ENCODE results near the gene TUBAL3. TPM values are rescaled to one million over a fixed set of nuclear protein-coding genes. Genes with fewer than 3 reads are reported as not detected.
"Not testable (repeated sequence)": the region's sequence is repeated elsewhere in the genome, so short reads cannot be mapped to it uniquely, and the experiment has no call there.

Gene TUBAL3
- total and polyA plus RNA-seq, 3 experiments from 2014 or later = not detected

- H3K27me3 ChIP-seq (ENCODE audit: insufficient read depth, low read length, poor library complexity, severe bottlenecking) = no peaks in the 10 kb centered on the region
- Mint-ChIP-seq H3K27me3 (peaks cover 6 to 36% of the 10 kb centered on the region in 2 donors), H3K27ac (no peak overlapping the region), H3K4me1 (no peaks in the 10 kb centered on the region), H3K36me3 (peaks cover 0 to 24% (median 0%) of the 10 kb centered on the region in 3 donors), H3K9me3 (peaks cover 15 to 45% (median 32%) of the 10 kb centered on the region in 5 donors), H3K4me3 (no peak overlapping the region)
- ChIA-PET POLR2A (no interaction called here), CTCF (no interaction called here)
- no peak overlapping the region for H3K4me3 ChIP-seq (ENCODE audit: low read length)
- H3K4me1 ChIP-seq (ENCODE audit: insufficient read depth, low read length) = no peaks in the 10 kb centered on the region
- DNase-seq = no peak
- no peaks in the 10 kb centered on the region for H3K9me3 ChIP-seq (ENCODE audit: low read length)
- no peak overlapping the region for H3K27ac ChIP-seq (ENCODE audit: low read depth, low read length)
- no peaks in the 10 kb centered on the region for H3K36me3 ChIP-seq (ENCODE audit: insufficient read depth, low read length)
These were observed 13.9 kb downstream of the TUBAL3 start for GRCh38 chr10:5390607-5391205.

DNA sequence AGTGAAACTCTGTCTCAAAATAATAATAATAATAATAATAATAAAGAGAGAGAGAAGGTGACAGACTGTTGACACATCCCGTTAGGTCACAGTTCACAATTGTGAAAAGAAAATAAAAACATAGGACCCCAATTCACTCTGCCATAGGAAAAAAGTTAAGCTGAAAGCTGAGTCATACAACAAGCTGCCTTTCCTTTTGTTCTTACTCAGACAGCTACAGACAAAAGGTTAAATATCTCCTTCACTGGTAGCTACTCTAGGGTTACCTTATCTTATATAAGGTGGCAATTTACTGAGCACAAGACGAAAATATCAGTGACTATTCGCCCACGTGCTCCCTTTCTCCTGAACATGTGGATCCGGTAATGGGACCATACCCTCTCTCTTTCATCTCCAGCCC lies 17.5 kb downstream of the TUBAL3 start:
- no peak overlapping the region for H3K27ac Mint-ChIP-seq
- no peaks in the 10 kb centered on the region for H3K4me1 Mint-ChIP-seq
- ChIA-PET POLR2A (no interaction called here), CTCF (no interaction called here)
- H3K36me3 ChIP-seq (ENCODE audit: insufficient read depth, low read length) = no peaks in the 10 kb centered on the region
- no peaks in the 10 kb centered on the region for H3K9me3 ChIP-seq (ENCODE audit: low read length)
- no peaks in the 10 kb centered on the region for H3K27me3 ChIP-seq (ENCODE audit: insufficient read depth, low read length, poor library complexity, severe bottlenecking)
- H3K27me3 Mint-ChIP-seq = peaks cover 2 to 29% of the 10 kb centered on the region in 2 donors
- H3K4me1 ChIP-seq (ENCODE audit: insufficient read depth, low read length) = no peaks in the 10 kb centered on the region
- H3K4me3 ChIP-seq (ENCODE audit: low read length) = no peak overlapping the region
- H3K27ac ChIP-seq (ENCODE audit: low read depth, low read length) = no peak overlapping the region
- no peak for DNase-seq
- peaks cover 0 to 24% (median 0%) of the 10 kb centered on the region in 3 donors for H3K36me3 Mint-ChIP-seq
- H3K4me3 Mint-ChIP-seq = no peak overlapping the region
- peaks cover 13 to 38% (median 29%) of the 10 kb centered on the region in 5 donors for H3K9me3 Mint-ChIP-seq

GRCh38 chr10:5385224-5385623 lies 19.4 kb downstream of the TUBAL3 start:
- Histone ChIP-seq H3K4me1 (ENCODE audit: insufficient read depth, low read length) (no peaks in the 10 kb centered on the region), H3K27ac (ENCODE audit: low read depth, low read length) (no peak overlapping the region), H3K36me3 (ENCODE audit: insufficient read depth, low read length) (no peaks in the 10 kb centered on the region), H3K9me3 (ENCODE audit: low read length) (no peaks in the 10 kb centered on the region), H3K4me3 (ENCODE audit: low read length) (no peak overlapping the region), H3K27me3 (ENCODE audit: insufficient read depth, low read length, poor library complexity, severe bottlenecking) (no peaks in the 10 kb centered on the region)
- H3K27me3 Mint-ChIP-seq = peaks cover 2 to 25% of the 10 kb centered on the region in 2 donors
- ChIA-PET CTCF (no interaction called here), POLR2A (no interaction called here)
- H3K27ac Mint-ChIP-seq = peak overlapping the region in 1 of 8 donors; percentile 19
- H3K9me3 Mint-ChIP-seq = peaks cover 0 to 18% (median 13%) of the 10 kb centered on the region in 5 donors
- no peak for DNase-seq
- H3K4me1 Mint-ChIP-seq = no peaks in the 10 kb centered on the region
- no peak overlapping the region for H3K4me3 Mint-ChIP-seq
- H3K36me3 Mint-ChIP-seq = peaks cover 0 to 10% (median 0%) of the 10 kb centered on the region in 3 donors

- Histone ChIP-seq H3K27me3 (ENCODE audit: insufficient read depth, low read length, poor library complexity, severe bottlenecking) (no peaks in the 10 kb centered on the region), H3K9me3 (ENCODE audit: low read length) (no peaks in the 10 kb centered on the region), H3K4me3 (ENCODE audit: low read length) (no peak overlapping the region), H3K4me1 (ENCODE audit: insufficient read depth, low read length) (no peaks in the 10 kb centered on the region), H3K36me3 (ENCODE audit: insufficient read depth, low read length) (no peaks in the 10 kb centered on the region), H3K27ac (ENCODE audit: low read depth, low read length) (no peak overlapping the region)
- CTCF ChIA-PET = interaction anchor here (1.6 kb wide), 1 partner anchor 531 kb away, joined by 5 read pairs; no protein-coding TSS in a partner anchor
- H3K27me3 Mint-ChIP-seq = peaks cover 2 to 22% of the 10 kb centered on the region in 2 donors
- no peak overlapping the region for H3K4me3 Mint-ChIP-seq
- no peak overlapping the region for H3K27ac Mint-ChIP-seq
- no peak for DNase-seq
- POLR2A ChIA-PET = no interaction called here
- H3K9me3 Mint-ChIP-seq = no peaks in the 10 kb centered on the region
- no peaks in the 10 kb centered on the region for H3K4me1 Mint-ChIP-seq
- peaks cover 0 to 5% (median 0%) of the 10 kb centered on the region in 3 donors for H3K36me3 Mint-ChIP-seq
These were observed 23.4 kb downstream of the TUBAL3 start for GRCh38 chr10:5381187-5381586.

GRCh38 chr10:5380395-5380794 lies 24.2 kb downstream of the TUBAL3 start:
- H3K27me3 Mint-ChIP-seq = peaks cover 9 to 23% of the 10 kb centered on the region in 2 donors
- H3K36me3 Mint-ChIP-seq; H3K27me3 ChIP-seq (ENCODE audit: insufficient read depth, low read length, poor library complexity, severe bottlenecking); H3K27ac Mint-ChIP-seq; H3K9me3 ChIP-seq (ENCODE audit: low read length); DNase-seq; H3K27ac ChIP-seq (ENCODE audit: low read depth, low read length); H3K4me1 Mint-ChIP-seq; H3K9me3 Mint-ChIP-seq; H3K4me3 ChIP-seq (ENCODE audit: low read length); POLR2A ChIA-PET; H3K4me1 ChIP-seq (ENCODE audit: insufficient read depth, low read length); H3K4me3 Mint-ChIP-seq; H3K36me3 ChIP-seq (ENCODE audit: insufficient read depth, low read length): not testable (repeated sequence)
- CTCF ChIA-PET = interaction anchor here (1.6 kb wide), 1 partner anchor 531 kb away, joined by 5 read pairs; no protein-coding TSS in a partner anchor

- H3K27ac Mint-ChIP-seq; H3K9me3 ChIP-seq (ENCODE audit: low read length); H3K27ac ChIP-seq (ENCODE audit: low read depth, low read length); H3K4me3 Mint-ChIP-seq; H3K4me1 ChIP-seq (ENCODE audit: insufficient read depth, low read length); H3K9me3 Mint-ChIP-seq; DNase-seq; POLR2A ChIA-PET; H3K36me3 Mint-ChIP-seq; H3K4me3 ChIP-seq (ENCODE audit: low read length); H3K36me3 ChIP-seq (ENCODE audit: insufficient read depth, low read length); H3K27me3 ChIP-seq (ENCODE audit: insufficient read depth, low read length, poor library complexity, severe bottlenecking); H3K4me1 Mint-ChIP-seq: not testable (repeated sequence)
- H3K27me3 Mint-ChIP-seq = peaks cover 9 to 26% of the 10 kb centered on the region in 2 donors
- CTCF ChIA-PET = interaction anchor here (0.6 kb wide), 1 partner anchor 36 kb away, joined by 3 read pairs; no protein-coding TSS in a partner anchor
These were observed 25.4 kb downstream of the TUBAL3 start for GRCh38 chr10:5379202-5379601.

DNA sequence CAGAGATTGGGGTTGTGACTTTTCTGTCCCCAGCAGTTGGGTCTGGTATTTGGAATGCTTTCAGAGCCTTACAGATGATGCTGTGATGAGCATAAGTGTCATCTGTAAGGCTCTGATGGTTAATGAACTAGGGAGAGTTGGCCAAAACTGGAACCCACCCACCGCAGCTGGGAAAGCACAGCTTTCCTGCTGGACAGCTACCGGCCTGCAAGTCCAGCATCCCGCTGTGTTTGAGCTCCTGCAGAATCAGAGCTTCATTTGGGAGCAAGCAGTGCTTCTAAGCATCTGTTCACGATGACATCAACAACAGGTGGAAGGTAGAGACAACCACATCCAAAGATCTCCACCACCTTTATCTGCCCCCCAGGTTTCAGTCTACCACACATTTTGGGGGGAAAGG lies 28.2 kb downstream of the TUBAL3 start:
- H3K4me1 ChIP-seq (ENCODE audit: insufficient read depth, low read length) = no peaks in the 10 kb centered on the region
- peaks cover 0 to 5% (median 0%) of the 10 kb centered on the region in 3 donors for H3K36me3 Mint-ChIP-seq
- no peak for DNase-seq
- H3K36me3 ChIP-seq (ENCODE audit: insufficient read depth, low read length) = no peaks in the 10 kb centered on the region
- no peak overlapping the region for H3K27ac ChIP-seq (ENCODE audit: low read depth, low read length)
- CTCF ChIA-PET = no interaction called here
- H3K27me3 ChIP-seq (ENCODE audit: insufficient read depth, low read length, poor library complexity, severe bottlenecking) = no peaks in the 10 kb centered on the region
- no peaks in the 10 kb centered on the region for H3K4me1 Mint-ChIP-seq
- no peak overlapping the region for H3K27ac Mint-ChIP-seq
- H3K9me3 Mint-ChIP-seq = no peaks in the 10 kb centered on the region
- POLR2A ChIA-PET = no interaction called here
- H3K27me3 Mint-ChIP-seq = peaks cover 11 to 23% of the 10 kb centered on the region in 2 donors
- H3K9me3 ChIP-seq (ENCODE audit: low read length) = no peaks in the 10 kb centered on the region
- no peak overlapping the region for H3K4me3 Mint-ChIP-seq
- no peak overlapping the region for H3K4me3 ChIP-seq (ENCODE audit: low read length)

DNA sequence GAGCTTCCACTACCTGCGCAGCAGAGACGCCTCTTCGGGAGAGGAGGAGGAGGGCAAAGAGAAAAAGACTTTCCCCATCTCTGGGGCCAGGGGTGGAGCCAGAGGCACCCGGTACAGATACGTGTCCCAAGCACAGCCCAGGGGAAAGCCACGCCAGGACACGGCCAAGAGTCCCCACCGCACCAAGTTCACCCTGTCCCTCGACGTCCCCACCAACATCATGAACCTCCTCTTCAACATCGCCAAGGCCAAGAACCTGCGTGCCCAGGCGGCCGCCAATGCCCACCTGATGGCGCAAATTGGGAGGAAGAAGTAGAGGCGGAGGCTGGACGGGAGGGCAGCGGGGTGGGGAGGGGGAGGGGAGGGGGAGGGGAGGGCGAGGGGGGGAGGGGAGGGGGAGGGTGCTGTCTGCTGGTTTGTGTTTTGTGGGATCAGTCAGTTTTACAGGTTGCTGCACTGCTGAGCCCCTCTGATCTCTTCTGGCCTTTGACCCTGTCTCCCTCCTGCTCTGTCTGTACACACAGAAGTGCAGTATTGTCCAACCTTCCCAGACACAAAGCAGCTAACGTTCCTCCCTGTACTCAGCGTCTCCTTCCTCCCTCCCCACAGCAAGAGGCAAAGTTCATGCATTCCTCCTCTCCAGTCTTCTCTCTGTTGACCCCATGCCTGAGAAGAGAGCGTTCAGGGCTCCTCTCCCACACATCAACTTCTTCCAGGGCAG lies 30.6 kb downstream of the TUBAL3 start:
- H3K27me3 Mint-ChIP-seq = peaks cover 11 to 18% of the 10 kb centered on the region in 2 donors
- no peak overlapping the region for H3K27ac Mint-ChIP-seq
- Histone ChIP-seq H3K9me3 (ENCODE audit: low read length) (no peaks in the 10 kb centered on the region), H3K4me1 (ENCODE audit: insufficient read depth, low read length) (no peaks in the 10 kb centered on the region), H3K36me3 (ENCODE audit: insufficient read depth, low read length) (no peaks in the 10 kb centered on the region), H3K27me3 (ENCODE audit: insufficient read depth, low read length, poor library complexity, severe bottlenecking) (no peaks in the 10 kb centered on the region), H3K27ac (ENCODE audit: low read depth, low read length) (no peak overlapping the region), H3K4me3 (ENCODE audit: low read length) (no peak overlapping the region)
- no peaks in the 10 kb centered on the region for H3K36me3 Mint-ChIP-seq
- H3K9me3 Mint-ChIP-seq = no peaks in the 10 kb centered on the region
- H3K4me3 Mint-ChIP-seq = no peak overlapping the region
- ChIA-PET POLR2A (no interaction called here), CTCF (no interaction called here)
- no peak for DNase-seq
- no peaks in the 10 kb centered on the region for H3K4me1 Mint-ChIP-seq
